Hepatocyte (in vitro differentiated cells): ENCODE results near the gene VWA2. TPM values are rescaled to one million over a fixed set of nuclear protein-coding genes. Genes with fewer than 3 reads are reported as not detected.

Source experiments
- DNase-seq: peaks from one replicate; pipeline ENCODE4 v3.0.0-alpha.2; 2016; ENCODE audit warnings: low spot score
- H2AFZ ChIP-seq: fragments of 200-600 bp; sonication (generic); 2 replicates; pipeline ENCODE4 v1.6.0; 2016; ENCODE audit warnings: antibody characterized with exemption, mild to moderate bottlenecking
- H3K27ac ChIP-seq: fragments of 200-600 bp; sonication (generic); 2 replicates; pipeline ENCODE4 v1.5.1; 2016; ENCODE audit warnings: mild to moderate bottlenecking
- H3K27me3 ChIP-seq: fragments of 200-600 bp; sonication (generic); 2 replicates; pipeline ENCODE4 v1.6.1; 2016
- H3K36me3 ChIP-seq: fragments of 200-600 bp; sonication (generic); replicated peaks from 2 replicates; pipeline ENCODE4 v1.5.1; 2016; ENCODE audit warnings: low read depth; ENCODE audit not compliant: insufficient read depth
- H3K4me1 ChIP-seq: fragments of 200-600 bp; sonication (generic); 2 replicates; pipeline ENCODE4 v1.5.1; 2016; ENCODE audit warnings: mild to moderate bottlenecking, moderate library complexity; ENCODE audit not compliant: insufficient read depth
- H3K4me2 ChIP-seq: fragments of 200-600 bp; sonication (generic); 2 replicates; pipeline ENCODE4 v1.6.0; 2016
- H3K4me3 ChIP-seq: fragments of 200-600 bp; sonication (generic); 2 replicates; pipeline ENCODE4 v1.5.1; 2016; ENCODE audit warnings: mild to moderate bottlenecking
- H3K79me2 ChIP-seq: fragments of 200-600 bp; sonication (generic); 2 replicates; pipeline ENCODE4 v1.6.0; 2017; ENCODE audit warnings: mild to moderate bottlenecking
- H3K9me2 ChIP-seq: fragments of 200-600 bp; sonication (generic); replicated peaks from 2 replicates; pipeline ENCODE4 v1.6.0; 2017; ENCODE audit warnings: mild to moderate bottlenecking; ENCODE audit not compliant: insufficient read depth
- H3K9me3 ChIP-seq: fragments of 200-600 bp; sonication (generic); 2 replicates; pipeline ENCODE4 v1.5.1; 2016; ENCODE audit warnings: low read depth, mild to moderate bottlenecking
- H4K20me1 ChIP-seq: fragments of 200-600 bp; sonication (generic); 2 replicates; pipeline ENCODE4 v1.6.0; 2016; ENCODE audit warnings: mild to moderate bottlenecking; ENCODE audit not compliant: insufficient read depth, poor library complexity, severe bottlenecking
- CTCF ChIP-seq: fragments of 200-600 bp; sonication (generic); IDR thresholded peaks from 2 replicates; pipeline ENCODE4 v1.5.1; 2016; ENCODE audit warnings: antibody characterized with exemption, mild to moderate bottlenecking; ENCODE audit not compliant: poor library complexity
- EZH2 ChIP-seq: fragments of 200-600 bp; sonication (generic); IDR thresholded peaks from 2 replicates; pipeline ENCODE4 v1.6.1; 2016; ENCODE audit warnings: antibody characterized with exemption, mild to moderate bottlenecking, borderline replicate concordance
- EZH2phosphoT487 ChIP-seq: fragments of 200-600 bp; sonication (generic); IDR thresholded peaks from one replicate; pipeline ENCODE4 v1.6.1; 2018; ENCODE audit warnings: antibody characterized with exemption, mild to moderate bottlenecking, low read depth, moderate library complexity; ENCODE audit not compliant: unreplicated experiment, severe bottlenecking
- WGBS: methylation state at CpG from one replicate; pipeline ENCODE4 v1.1.6; 2016; ENCODE audit warnings: low lambda C conversion rate; ENCODE audit errors: missing lambda C conversion rate; 5-methylcytosine and 5-hydroxymethylcytosine counted together
- polyA plus RNA-seq: library from polyadenylated mRNA; unstranded; fragments of >200 nt; fragmentation: Nextera tagmentation; extraction: Ambion mirVana; gene quantifications from 2 replicates; pipeline ENCODE4 v1.2.1, GENCODE V29; 2016
- total RNA-seq: library from RNA; depleted of rRNA; stranded (reverse); fragments of >200 nt; gene quantifications from 2 replicates; pipeline ENCODE4 v1.2.3, GENCODE V29; 2014

VWA2 gene
- total and polyA plus RNA-seq, 2 experiments from 2014 or later: 6.3 to 12.3 TPM

- H3K36me3 ChIP-seq: no peaks in the 10 kb centered on the region
- WGBS: 96% methylated on average over 9 of the region's 9 CpGs
- no peak overlapping the region for H3K27ac ChIP-seq
- no peaks in the 10 kb centered on the region for H3K27me3 ChIP-seq
- no peak overlapping the region for H3K4me2 ChIP-seq
- H3K79me2 ChIP-seq: no peaks in the 10 kb centered on the region
- TF ChIP-seq EZH2: no peak
- TF ChIP-seq EZH2phosphoT487: no peak
- TF ChIP-seq CTCF: no peak
- H3K4me3 ChIP-seq: no peak overlapping the region
- no peak overlapping the region for H2AFZ ChIP-seq
- H3K9me3 ChIP-seq: peaks cover 2% of the 10 kb centered on the region
- H3K9me2 ChIP-seq: no peaks in the 10 kb centered on the region
- no peaks in the 10 kb centered on the region for H4K20me1 ChIP-seq
- H3K4me1 ChIP-seq: peaks cover 9% of the 10 kb centered on the region
- DNase-seq: no peak
Measured at GRCh38 chr10:114301177-114301576, 62.1 kb downstream of the VWA2 start.

GRCh38 chr10:114301951-114302710, 63.1 kb downstream of the VWA2 start:
- Histone ChIP-seq H3K9me2 (no peaks in the 10 kb centered on the region), H4K20me1 (no peaks in the 10 kb centered on the region), H3K4me2 (no peak overlapping the region), H3K79me2 (no peaks in the 10 kb centered on the region), H3K4me1 (peaks cover 9% of the 10 kb centered on the region), H3K9me3 (no peaks in the 10 kb centered on the region), H3K27me3 (no peaks in the 10 kb centered on the region), H2AFZ (no peak overlapping the region), H3K36me3 (no peaks in the 10 kb centered on the region), H3K4me3 (no peak overlapping the region), H3K27ac (no peak overlapping the region)
- 80% methylated on average over 13 of the region's 14 CpGs for WGBS
- no peak for DNase-seq
- no peak for TF ChIP-seq CTCF
- no peak for TF ChIP-seq EZH2phosphoT487
- no peak for TF ChIP-seq EZH2

GRCh38 chr10:114303556-114303955, 64.5 kb downstream of the VWA2 start:
- 72% methylated on average over 10 of the region's 10 CpGs for whole genome bisulfite sequencing
- DNase-seq: no peak

More at GRCh38 chr10:114303556-114303955, 64.5 kb downstream of the VWA2 start:
- Histone ChIP-seq H3K27ac (no peak overlapping the region), H3K4me2 (no peak overlapping the region), H3K9me3 (no peaks in the 10 kb centered on the region), H3K79me2 (no peaks in the 10 kb centered on the region), H3K27me3 (no peaks in the 10 kb centered on the region), H3K36me3 (no peaks in the 10 kb centered on the region), H4K20me1 (no peaks in the 10 kb centered on the region), H3K4me1 (peaks cover 9% of the 10 kb centered on the region), H3K4me3 (no peak overlapping the region), H3K9me2 (no peaks in the 10 kb centered on the region), H2AFZ (no peak overlapping the region)
- TF ChIP-seq CTCF: no peak
